Karpas-422 (cell line): ENCODE data around the gene MAFF. TPM values are rescaled to one million over a fixed set of nuclear protein-coding genes. Genes with fewer than 3 reads are reported as not detected.

Experiments used
- DNase-seq: peaks from one replicate; pipeline ENCODE4 v3.0.0-alpha.2; 2015
- H2AFZ ChIP-seq: fragments of 200-600 bp; sonication (generic); 2 replicates; pipeline ENCODE4 v1.6.1; 2014; ENCODE audit warnings: antibody characterized with exemption, low read length, mixed read lengths
- H3K27ac ChIP-seq: fragments of 200-600 bp; sonication (generic); 2 replicates; pipeline ENCODE4 v1.5.1; 2014; ENCODE audit warnings: mild to moderate bottlenecking, low read length, moderate library complexity
- H3K27me3 ChIP-seq: fragments of 200-600 bp; sonication (generic); 2 replicates; pipeline ENCODE4 v1.6.1; 2014; ENCODE audit warnings: low read length, mixed read lengths
- H3K36me3 ChIP-seq: fragments of 200-600 bp; sonication (generic); 2 replicates; pipeline ENCODE4 v1.6.1; 2014; ENCODE audit warnings: low read length, mixed read lengths; ENCODE audit not compliant: insufficient read depth
- H3K4me1 ChIP-seq: fragments of 200-600 bp; sonication (generic); 2 replicates; pipeline ENCODE4 v1.6.1; 2014; ENCODE audit warnings: mild to moderate bottlenecking, low read length, mixed read lengths
- H3K4me2 ChIP-seq: fragments of 200-600 bp; sonication (generic); 2 replicates; pipeline ENCODE4 v1.6.1; 2014; ENCODE audit warnings: low read length, low read depth, mild to moderate bottlenecking; ENCODE audit not compliant: poor library complexity, severe bottlenecking
- H3K4me3 ChIP-seq: fragments of 200-600 bp; sonication (generic); 2 replicates; pipeline ENCODE4 v1.5.1; 2014; ENCODE audit warnings: mild to moderate bottlenecking, antibody characterized with exemption, low read length, mixed read lengths
- H3K79me2 ChIP-seq: fragments of 200-600 bp; sonication (generic); 2 replicates; pipeline ENCODE4 v1.6.1; 2014; ENCODE audit warnings: mild to moderate bottlenecking, low read length, mixed read lengths
- H3K9ac ChIP-seq: fragments of 200-600 bp; sonication (generic); 2 replicates; pipeline ENCODE4 v1.6.0; 2014; ENCODE audit warnings: low read length
- H3K9me2 ChIP-seq: fragments of 200-600 bp; sonication (generic), shearing (Covaris generic); replicated peaks from 2 replicates; pipeline ENCODE4 v1.6.0; 2014; ENCODE audit warnings: mild to moderate bottlenecking, low read length, moderate library complexity; ENCODE audit not compliant: insufficient read depth
- H3K9me3 ChIP-seq: fragments of 300-700, 200-600 bp; sonication (generic); 2 replicates; pipeline ENCODE4 v1.6.1; 2014; ENCODE audit warnings: low read length, mixed read lengths
- H4K20me1 ChIP-seq: fragments of 200-600 bp; sonication (generic); 2 replicates; pipeline ENCODE4 v1.6.1; 2014; ENCODE audit warnings: mild to moderate bottlenecking, antibody characterized with exemption, low read length, low read depth; ENCODE audit not compliant: insufficient read depth
- total RNA-seq: library from RNA; depleted of rRNA; stranded (reverse); fragments of >200 nt; shearing (Covaris generic); gene quantifications from 2 replicates; pipeline ENCODE4 v1.2.3, GENCODE V29; 2014; ENCODE audit warnings: low replicate concordance

The MAFF gene
- total RNA-seq, 1 experiment from 2014 or later, result 2.9 TPM

- Histone ChIP-seq H2AFZ (no peak overlapping the region), H3K27ac (no peak overlapping the region), H3K4me2 (no peak overlapping the region), H3K9me3 (no peaks in the 10 kb centered on the region), H3K4me3 (no peak overlapping the region), H3K27me3 (no peaks in the 10 kb centered on the region), H3K79me2 (no peaks in the 10 kb centered on the region), H3K9me2 (no peaks in the 10 kb centered on the region), H3K36me3 (no peaks in the 10 kb centered on the region), H4K20me1 (no peaks in the 10 kb centered on the region), H3K4me1 (peaks cover 5% of the 10 kb centered on the region; the same call in 1 of the 2 replicates), H3K9ac (no peak overlapping the region)
- DNase-seq, result no peak
These were observed 12.2 kb downstream of the MAFF start for GRCh38 chr22:38213990-38214301.

- Histone ChIP-seq H3K4me3 (no peak overlapping the region), H3K79me2 (no peaks in the 10 kb centered on the region), H3K4me1 (peaks cover 5% of the 10 kb centered on the region; the same call in 1 of the 2 replicates), H3K9ac (no peak overlapping the region), H3K27ac (no peak overlapping the region), H3K27me3 (no peaks in the 10 kb centered on the region), H3K9me2 (no peaks in the 10 kb centered on the region), H3K36me3 (no peaks in the 10 kb centered on the region), H3K9me3 (no peaks in the 10 kb centered on the region), H2AFZ (no peak overlapping the region), H4K20me1 (no peaks in the 10 kb centered on the region), H3K4me2 (no peak overlapping the region)
- peak; percentile 71 for DNase-seq
These were observed 12.7 kb downstream of the MAFF start for GRCh38 chr22:38214302-38215056.

DNA sequence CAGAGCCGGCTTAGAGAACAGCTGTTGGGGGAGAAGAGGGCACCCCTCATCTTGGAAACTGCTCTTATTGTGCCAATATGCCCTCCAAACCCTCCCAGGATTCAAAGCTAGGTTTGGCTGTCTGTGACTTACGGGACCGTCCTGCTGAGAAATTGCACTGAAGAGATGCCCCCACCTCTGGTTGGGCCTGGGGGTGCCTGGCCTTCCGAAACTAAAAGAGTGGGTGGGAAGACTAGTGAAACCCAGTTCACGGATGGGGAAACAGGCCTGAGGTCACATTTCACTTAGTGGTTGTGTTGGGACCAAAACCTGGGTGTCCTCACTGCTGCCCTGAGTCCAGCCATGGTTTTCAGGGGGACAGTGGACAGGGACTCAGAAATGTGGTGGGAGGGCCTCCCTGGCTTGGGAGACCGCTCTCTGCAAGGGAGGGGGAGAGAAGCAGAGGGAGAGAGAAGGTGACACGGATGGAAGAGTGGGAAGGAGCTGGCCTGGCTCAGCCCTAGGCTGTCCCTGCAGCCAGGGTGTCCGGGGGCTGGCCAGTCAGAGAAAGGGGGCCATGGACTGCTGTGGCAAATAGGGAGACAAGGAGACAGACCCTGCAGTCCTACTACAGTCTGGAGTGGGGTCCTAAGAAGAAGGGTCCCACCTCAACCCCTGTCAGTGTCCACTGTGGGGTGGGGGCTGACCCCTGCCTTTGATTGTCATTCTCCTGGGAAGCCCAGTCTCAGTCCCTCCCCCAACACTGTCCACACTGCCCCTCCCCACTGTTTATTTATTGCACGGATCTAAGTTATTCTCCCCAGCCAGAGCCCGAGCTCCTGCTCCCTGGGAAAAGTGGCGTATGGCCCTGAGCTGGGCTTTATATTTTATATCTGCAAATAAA lies 13.6 kb downstream of the MAFF start:
- no peaks in the 10 kb centered on the region for H3K9me2 ChIP-seq
- no peaks in the 10 kb centered on the region for H3K9me3 ChIP-seq
- H3K27me3 ChIP-seq, result no peaks in the 10 kb centered on the region
- no peaks in the 10 kb centered on the region for H4K20me1 ChIP-seq
- H3K4me2 ChIP-seq, result no peak overlapping the region
- H3K4me3 ChIP-seq, result no peak overlapping the region
- H3K36me3 ChIP-seq, result no peaks in the 10 kb centered on the region
- no peak overlapping the region for H3K27ac ChIP-seq
- no peak overlapping the region for H3K9ac ChIP-seq
- H3K79me2 ChIP-seq, result no peaks in the 10 kb centered on the region
- no peak overlapping the region for H2AFZ ChIP-seq
- H3K4me1 ChIP-seq, result peaks cover 5% of the 10 kb centered on the region; the same call in 1 of the 2 replicates
- no peak for DNase-seq

- Histone ChIP-seq H3K27me3 (no peaks in the 10 kb centered on the region), H3K27ac (no peak overlapping the region), H3K36me3 (no peaks in the 10 kb centered on the region), H3K9ac (no peak overlapping the region), H3K9me3 (no peaks in the 10 kb centered on the region), H3K9me2 (no peaks in the 10 kb centered on the region), H2AFZ (no peak overlapping the region), H3K4me1 (no peaks in the 10 kb centered on the region), H4K20me1 (no peaks in the 10 kb centered on the region), H3K4me3 (no peak overlapping the region), H3K4me2 (no peak overlapping the region), H3K79me2 (no peaks in the 10 kb centered on the region)
- no peak for DNase-seq
These were observed 17.1 kb downstream of the MAFF start for GRCh38 chr22:38218661-38219622.

DNA sequence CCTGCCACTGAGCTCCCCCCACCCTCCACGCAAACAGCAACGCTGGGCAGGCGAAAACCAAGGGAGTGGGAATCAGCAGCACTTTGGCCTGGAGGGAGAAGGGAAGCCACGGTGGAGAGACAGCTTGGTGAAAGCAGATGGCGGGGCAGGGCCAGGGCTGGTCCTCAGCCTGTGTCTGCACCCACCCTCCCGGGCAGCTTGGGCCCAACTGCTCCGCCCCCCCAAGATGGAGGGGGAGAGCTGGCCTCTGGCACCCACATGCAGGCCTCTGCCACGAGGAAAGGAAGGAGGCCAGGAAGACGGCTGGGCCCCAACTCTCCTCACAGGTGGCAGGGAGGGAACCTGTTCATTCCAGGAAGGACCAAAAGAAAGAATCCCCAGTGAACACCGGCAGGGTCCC lies 17.8 kb downstream of the MAFF start:
- no peak for DNase-seq
- Histone ChIP-seq H3K9me3 (no peaks in the 10 kb centered on the region), H3K27me3 (no peaks in the 10 kb centered on the region), H3K4me3 (no peak overlapping the region), H2AFZ (no peak overlapping the region), H3K4me2 (no peak overlapping the region), H3K36me3 (no peaks in the 10 kb centered on the region), H3K4me1 (no peaks in the 10 kb centered on the region), H3K9ac (no peak overlapping the region), H3K79me2 (no peaks in the 10 kb centered on the region), H4K20me1 (no peaks in the 10 kb centered on the region), H3K27ac (no peak overlapping the region), H3K9me2 (no peaks in the 10 kb centered on the region)

DNA sequence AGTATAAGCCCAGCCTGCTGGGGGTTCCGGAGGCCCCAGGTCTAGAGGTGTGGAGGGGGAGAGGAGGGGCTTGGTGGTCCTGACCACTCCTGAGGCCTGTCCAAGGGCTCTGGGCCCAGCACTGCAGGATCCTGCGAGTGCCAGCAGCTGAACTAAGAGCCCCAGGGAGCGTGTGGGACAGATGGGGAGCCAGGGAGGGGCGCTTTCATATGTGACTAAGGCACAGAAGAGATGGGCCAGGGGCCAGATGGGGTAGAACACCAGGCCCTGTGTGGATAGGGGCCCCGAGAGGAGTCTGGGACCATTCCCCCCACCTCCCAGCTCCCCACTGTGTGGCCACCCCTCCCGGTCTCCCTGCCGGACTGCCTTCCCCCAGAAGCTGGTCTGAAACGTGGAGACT lies 18.4 kb downstream of the MAFF start:
- DNase-seq, result no peak

GRCh38 chr22:38220653-38221386 lies 19.0 kb downstream of the MAFF start:
- H3K9me3 ChIP-seq, result no peaks in the 10 kb centered on the region
- no peak for DNase-seq
- no peaks in the 10 kb centered on the region for H3K36me3 ChIP-seq
- no peaks in the 10 kb centered on the region for H3K4me1 ChIP-seq
- H4K20me1 ChIP-seq, result no peaks in the 10 kb centered on the region
- H2AFZ ChIP-seq, result no peak overlapping the region
- no peaks in the 10 kb centered on the region for H3K27me3 ChIP-seq
- no peaks in the 10 kb centered on the region for H3K9me2 ChIP-seq
- H3K79me2 ChIP-seq, result no peaks in the 10 kb centered on the region
- H3K27ac ChIP-seq, result no peak overlapping the region
- no peak overlapping the region for H3K4me2 ChIP-seq
- no peak overlapping the region for H3K9ac ChIP-seq
- H3K4me3 ChIP-seq, result no peak overlapping the region

More for the DNA sequence above, 18.4 kb downstream of the MAFF start:
- Histone ChIP-seq H3K9me2 (no peaks in the 10 kb centered on the region), H3K9ac (no peak overlapping the region), H3K36me3 (no peaks in the 10 kb centered on the region), H3K79me2 (no peaks in the 10 kb centered on the region), H2AFZ (no peak overlapping the region), H4K20me1 (no peaks in the 10 kb centered on the region), H3K4me1 (no peaks in the 10 kb centered on the region), H3K4me3 (no peak overlapping the region), H3K27ac (no peak overlapping the region), H3K9me3 (no peaks in the 10 kb centered on the region), H3K4me2 (no peak overlapping the region), H3K27me3 (no peaks in the 10 kb centered on the region)
